CD4-positive, alpha-beta T cell treated with Interferon alpha-2 for 1 hour (primary cell): ENCODE results near the gene FUS.
"Not testable (repeated sequence)": the region's sequence is repeated elsewhere in the genome, so short reads cannot be mapped to it uniquely, and the experiment has no call there.

Experiments
- DNase-seq, 2 donors: peaks; one replicate each; pipeline ENCODE4 v3.0.0-alpha.2; 2020 to 2022

Gene FUS

DNA sequence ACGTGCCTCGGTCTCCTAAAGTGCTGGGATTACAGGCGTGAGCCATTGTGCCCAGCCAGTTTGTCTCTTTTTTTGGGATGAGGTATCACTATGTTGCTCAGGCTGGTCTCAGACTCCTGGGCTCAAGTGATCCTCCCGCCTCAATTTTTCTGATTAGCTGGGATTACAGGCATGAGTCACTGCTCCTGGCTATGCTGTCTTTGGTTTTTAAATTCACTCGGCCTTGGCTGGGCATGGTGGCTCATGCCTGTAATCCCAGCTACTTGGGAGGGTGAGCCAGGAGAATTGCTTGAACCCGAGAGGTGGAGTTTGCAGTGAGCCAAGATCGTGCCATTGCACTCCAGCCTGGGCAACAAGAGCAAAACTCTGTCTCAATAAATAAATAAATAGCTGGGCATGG, 35.5 kb upstream of the FUS start:
- DNase-seq: not testable (repeated sequence)

DNA sequence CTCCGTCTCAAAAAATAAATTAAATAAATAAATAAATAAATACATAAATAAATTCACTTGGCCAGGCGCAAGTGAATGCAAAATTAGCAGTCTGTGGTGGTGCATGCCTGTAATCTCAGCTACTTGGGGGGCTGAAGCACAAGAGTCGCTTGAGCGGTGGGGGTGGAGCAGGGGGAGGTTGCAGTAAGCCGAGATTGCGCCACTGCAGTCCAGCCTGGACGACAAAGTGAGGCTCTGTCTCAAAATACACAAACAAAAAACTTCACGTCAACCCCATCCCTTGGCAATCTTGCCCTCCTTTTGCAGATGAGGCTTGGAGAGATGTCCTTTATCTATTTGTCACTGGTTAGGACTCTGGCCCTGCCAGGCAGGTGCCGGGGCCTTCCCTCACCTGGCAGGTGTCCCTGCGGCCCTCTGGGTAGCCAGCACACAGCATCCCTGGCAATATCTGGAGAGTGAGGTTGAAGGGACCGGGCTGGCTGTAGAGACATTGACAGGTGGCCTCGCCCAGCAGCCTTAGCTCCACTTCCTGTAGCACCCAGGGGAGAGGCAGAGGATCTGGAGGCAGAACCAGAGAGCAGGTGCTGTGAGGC, 34.4 kb upstream of the FUS start:
- DNase-seq: no peak

DNA sequence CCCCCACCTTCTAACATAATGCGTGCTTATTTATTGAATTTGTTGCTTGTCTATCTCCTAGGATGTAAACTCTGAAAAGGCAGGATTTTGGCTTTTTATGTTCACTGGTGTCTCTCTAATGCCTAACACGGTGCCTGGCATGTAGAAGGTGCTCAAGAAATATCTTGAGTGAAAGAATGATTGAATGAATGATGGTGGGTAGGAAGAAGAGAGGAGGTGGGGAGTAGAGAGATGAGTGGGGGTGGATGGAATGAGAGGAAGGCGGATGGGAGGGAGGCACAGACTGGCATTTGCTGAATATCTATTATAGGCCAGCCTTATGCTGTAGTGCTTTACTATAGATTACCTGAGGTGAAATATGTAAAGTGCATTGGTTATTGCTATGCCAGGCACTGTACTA, 32.4 kb upstream of the FUS start:
- no peak for DNase-seq

DNA sequence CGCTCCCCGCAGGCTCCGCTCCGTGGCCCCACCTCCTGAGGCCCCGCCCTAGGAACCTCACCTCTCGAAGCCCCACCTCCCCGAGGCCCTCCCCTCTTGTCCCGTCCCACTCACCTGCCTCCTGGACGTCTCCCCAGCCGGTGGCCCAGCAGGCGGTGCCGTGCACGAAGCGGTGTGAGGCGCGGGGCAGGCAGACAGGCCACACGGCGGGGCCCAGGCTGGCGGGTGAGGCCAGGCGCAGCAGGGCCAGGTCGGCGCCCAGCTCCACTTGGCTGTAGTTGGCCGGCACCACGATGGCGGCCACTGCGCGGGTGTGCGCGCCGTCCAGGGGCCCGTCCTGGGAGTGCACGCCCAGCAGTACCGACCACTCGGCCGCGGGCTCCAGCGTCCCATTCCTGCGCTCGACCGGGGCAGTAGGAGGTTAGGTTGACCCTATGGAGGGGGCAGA, 31.6 kb upstream of the FUS start:
- no peak for DNase-seq

DNA sequence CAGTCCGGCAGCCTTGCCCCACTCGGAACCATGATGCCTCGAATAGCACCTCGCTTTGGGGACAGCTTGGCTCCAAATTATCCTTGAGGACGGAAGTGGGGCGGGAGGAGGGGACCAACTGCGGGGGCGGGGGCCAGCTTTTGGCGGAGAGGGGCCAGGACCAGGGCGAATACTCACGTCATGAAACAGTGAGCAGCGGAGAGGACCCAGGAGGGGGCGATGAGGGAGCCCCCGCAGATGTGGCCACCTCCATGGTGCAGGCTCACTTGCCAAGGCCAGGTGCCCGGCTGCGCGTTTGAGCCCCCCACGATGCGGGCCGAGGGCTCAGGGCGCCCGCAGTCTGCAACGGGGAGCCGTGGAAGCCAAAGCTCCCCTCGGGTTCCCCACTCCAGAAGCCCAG, 31.0 kb upstream of the FUS start:
- no peak for DNase-seq

DNA sequence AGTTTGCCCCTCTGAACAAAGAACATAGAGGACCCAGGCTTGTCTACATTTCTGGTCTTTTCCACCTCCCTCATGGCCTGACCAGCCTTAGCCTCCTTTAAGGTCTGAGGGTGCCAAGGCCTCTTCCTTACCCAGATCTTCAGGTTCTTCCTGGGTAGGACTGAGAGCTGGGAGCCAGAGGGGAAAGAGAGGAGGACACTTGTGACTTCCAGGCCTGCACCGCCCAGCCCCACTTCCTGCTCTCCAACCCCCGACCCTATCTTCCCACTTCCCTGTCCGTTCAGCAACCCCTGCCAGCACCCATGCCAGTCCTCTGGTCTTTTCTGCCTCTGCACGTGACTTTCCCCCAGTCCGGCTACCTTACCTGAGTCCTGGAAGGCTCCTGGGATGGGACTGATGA, 30.6 kb upstream of the FUS start:
- no peak for DNase-seq

DNA sequence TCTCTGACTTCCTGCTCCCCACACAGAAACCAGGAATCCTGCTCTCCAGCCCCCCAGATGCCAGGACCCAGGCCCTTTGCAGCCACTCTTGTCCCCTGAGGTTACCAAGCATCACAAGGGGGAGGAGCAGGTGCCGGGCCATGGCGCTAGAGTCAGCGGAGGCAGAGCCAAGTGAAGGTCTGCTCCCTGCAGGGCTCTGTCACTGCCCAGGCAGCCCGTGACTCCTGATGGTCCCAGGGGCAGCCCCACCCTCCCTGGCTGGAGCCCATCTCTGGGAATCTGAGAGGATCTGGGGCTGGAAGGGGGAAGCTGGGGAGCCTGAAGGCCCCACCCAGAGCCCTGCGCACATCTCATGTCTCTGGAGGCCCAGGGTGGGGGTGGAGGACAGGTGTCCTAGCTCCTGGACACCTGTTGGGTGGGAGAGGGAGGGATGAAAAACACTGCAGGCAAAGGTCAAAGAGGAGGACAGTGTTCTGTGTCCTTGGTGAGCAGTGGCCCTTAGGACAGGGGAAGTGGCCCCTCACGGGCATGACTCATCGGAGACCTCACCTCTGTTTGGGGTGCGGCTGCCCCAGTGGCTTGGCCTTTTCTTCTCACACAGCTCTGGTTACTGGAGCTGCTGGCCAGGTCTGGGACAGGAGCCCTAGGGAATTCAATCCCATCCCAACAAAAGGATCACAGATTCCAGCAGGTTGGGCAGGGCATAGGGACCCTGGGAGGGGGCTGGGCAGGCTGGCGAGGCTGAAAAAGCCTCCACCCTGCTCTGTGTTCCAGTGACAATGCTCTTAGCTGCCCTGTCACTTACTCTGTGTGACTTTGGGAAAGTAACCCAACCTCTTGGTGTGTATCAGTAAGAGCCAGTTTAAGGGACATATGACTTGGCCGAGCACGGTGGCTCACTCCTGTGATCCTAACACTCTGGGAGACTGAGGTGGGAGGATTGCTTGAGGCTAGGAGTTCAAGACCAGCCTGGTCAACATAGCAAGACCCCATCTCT, 29.7 kb upstream of the FUS start, which contains the start of gene PRSS36:
PRSS36 (minus strand) TSS at position 173 of the 997 bp plus-strand sequence; CDS start at position 142, 31 bp downstream.
- DNase-seq: no peak

DNA sequence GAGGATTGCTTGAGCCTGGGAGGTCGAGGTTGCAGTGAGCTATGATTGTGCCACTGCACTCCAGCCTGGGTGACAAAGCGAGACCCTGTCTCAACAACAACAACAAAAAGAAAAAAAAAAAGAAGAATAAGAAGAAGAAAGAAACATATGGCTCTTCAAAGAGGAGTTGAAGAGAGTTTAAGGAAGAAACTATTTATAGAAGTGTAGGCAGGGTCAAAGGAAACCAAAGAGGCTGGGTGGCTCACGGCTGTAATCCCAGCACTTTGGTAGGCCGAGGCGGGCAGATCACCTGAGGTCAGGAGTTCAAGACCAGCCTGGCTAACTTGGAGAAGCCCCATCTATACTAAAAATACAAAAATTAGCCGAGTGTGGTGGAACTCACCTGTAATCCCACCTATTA, 29.0 kb upstream of the FUS start:
- not testable (repeated sequence) for DNase-seq

DNA sequence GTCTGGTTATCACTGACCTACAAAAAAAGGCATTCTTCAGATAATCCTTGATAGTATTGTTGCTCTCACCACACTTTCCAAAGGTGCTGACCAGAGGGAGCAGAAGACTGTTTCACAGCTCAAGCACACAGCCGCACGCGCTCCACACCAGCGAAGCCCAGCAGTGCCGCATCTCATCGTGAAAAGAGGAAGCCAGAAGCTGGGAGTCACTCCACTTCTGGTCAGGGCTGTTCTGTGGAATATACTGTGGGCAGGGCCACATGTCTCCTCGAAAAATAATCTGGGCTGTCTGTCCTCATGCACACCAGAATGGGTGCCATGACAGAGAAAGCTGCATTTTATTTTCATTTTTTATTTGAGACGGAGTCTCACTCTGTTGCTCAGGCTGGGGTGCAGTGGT, 22.8 kb upstream of the FUS start:
- peak in 1 of 2 donors; percentile 39 for DNase-seq

DNA sequence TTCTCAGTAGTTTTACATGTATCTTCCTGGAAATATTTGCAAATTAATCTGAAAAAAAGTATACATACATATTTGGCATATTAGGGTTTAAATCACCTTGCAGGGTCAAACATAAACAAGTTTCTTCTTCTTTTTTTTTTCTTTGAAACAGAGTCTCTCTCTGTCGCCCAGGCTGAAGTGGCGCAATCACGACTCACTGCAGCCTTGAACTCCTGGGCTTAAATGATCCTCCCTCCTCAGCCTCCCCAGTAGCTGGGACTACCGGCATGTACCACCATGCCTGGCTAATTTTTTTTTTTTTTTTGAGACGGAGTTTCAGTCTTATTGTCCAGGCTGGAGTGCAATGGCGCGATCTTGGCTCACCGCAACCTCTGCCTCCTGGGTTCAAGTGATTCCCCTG, 12.6 kb upstream of the FUS start:
- no peak for DNase-seq

DNA sequence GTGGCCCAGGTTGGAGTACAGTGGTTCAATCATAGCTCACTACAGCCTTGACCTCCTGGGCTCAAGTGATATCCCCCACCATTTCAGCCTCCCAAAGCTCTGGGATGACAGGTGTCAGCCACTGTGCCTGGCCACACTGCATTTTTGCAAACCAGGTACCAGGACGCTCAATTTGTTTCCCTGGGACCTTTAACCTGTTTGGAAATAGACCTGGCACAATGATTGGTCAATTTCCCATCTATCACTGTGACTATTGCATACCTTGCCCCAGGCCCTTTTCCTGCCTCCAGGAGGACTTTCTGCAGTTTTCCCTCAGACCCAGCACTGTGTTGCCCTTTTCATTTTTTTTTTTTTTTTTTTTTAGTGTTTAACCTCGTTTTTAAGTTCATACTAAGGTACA, 11.1 kb upstream of the FUS start:
- DNase-seq: no peak

DNA sequence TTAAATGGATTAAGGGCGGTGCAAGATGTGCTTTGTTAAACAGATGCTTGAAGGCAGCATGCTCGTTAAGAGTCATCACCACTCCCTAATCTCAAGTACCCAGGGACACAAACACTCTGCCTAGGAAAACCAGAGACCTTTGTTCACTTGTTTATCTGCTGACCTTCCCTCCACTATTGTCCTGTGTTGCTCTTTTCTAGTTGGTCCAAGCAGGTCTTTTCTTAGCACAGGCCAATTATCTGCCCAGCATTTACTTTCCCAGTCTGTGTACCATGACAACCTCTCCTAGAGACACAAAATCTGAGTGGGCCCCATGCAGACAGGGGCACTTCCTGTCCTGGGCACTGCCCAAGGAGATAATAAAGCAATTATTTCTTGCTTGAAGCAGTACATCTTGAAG, 9.9 kb upstream of the FUS start:
- DNase-seq: not testable (repeated sequence)

DNA sequence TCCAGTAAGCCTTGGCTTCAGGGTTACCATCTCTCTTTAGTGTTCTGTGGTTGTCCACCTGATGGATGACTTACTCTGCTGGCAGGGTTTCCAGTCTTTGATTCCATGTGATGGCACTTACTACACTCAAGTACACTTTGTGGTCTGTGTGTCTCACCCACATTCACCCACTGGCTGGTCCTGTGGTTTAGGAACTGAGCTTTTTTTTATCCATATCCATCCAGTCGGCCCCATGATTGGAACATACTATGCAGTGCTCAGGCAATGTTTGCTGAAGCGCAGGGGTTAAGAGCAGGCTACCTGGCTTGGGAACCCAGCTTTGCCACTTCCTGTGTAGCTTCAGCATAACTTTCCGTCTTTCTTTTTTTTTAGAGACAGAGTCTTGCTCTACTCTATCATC, 2.8 kb upstream of the FUS start:
- DNase-seq: peak; percentile 22 to 65

DNA sequence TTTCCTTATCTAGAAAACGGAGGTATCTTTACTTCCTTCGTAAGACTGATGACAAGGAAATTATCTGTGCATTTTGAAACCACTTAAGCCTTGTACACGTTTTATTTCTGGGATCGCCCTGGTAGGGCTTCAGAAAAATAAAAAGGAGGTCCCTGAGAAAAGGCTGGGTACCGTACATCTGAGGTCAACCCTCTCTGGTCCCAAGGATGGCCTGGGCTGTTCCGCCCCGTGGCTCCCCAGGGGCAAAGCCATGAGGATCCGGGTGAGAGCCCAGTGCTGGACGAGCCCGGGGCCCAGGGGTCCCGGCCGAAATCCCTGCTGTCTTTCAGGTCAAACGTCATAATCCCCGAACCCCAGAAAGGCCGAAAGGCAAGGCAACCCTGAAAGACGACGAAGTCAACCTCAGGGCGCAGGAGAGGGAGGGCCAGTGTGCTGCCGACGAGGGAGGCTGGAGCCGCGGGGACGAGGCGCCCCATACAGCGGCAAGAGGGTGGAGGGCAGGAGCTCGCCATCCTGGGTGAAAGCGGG, 656 bp upstream of the FUS start:
- DNase-seq: no peak

DNA sequence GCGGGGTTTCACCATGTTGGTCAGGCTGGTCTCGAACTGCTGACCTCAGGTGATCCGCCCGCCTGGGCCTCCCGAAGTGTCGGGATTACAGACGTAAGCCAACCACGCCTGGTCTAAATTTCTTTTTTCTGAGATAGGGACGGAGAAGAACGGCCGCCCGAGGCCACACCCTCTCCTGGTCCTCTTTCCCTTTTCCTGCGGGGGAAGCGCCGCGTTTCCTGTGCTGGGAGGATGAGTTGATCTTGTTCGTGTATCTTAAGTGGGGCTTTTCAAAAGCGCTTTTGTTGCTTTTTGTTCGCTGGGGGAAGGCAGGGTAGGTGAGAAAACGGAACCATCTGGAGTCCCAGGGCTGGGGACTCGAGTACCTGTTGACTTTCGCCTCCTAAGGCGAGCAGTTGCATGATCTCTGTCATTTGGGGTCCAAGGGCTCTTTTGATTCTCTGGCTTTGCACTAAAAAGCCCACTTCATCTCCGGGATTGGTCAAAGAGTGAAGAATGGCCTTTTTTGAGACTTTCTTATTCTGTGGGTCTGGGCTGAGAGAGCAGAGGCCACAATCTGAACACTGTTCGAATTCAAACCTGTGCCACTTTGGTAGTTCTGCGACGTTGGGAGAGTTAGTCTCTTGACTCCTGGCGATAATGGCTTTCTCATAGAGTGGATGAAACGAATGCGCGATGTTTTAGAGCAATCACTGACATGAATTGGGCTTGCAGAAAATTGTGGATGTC, 1.3 kb downstream of the FUS start:
- DNase-seq: peak in 1 of 2 donors; percentile 34

DNA sequence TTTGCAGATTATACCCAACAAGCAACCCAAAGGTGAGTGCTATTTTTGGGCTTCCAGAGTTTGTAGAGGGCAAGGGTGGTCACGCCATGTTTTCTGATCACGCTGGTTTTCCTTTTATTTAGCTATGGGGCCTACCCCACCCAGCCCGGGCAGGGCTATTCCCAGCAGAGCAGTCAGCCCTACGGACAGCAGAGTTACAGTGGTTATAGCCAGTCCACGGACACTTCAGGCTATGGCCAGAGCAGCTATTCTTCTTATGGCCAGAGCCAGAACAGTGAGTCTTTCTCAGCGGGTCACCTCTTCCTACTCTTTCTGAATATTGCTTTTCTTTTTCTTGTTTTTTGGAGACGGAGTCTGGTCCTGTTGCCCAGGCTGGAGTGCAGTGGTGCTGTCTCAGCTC, 2.5 kb downstream of the FUS start:
- peak in 1 of 2 donors; percentile 10 for DNase-seq

DNA sequence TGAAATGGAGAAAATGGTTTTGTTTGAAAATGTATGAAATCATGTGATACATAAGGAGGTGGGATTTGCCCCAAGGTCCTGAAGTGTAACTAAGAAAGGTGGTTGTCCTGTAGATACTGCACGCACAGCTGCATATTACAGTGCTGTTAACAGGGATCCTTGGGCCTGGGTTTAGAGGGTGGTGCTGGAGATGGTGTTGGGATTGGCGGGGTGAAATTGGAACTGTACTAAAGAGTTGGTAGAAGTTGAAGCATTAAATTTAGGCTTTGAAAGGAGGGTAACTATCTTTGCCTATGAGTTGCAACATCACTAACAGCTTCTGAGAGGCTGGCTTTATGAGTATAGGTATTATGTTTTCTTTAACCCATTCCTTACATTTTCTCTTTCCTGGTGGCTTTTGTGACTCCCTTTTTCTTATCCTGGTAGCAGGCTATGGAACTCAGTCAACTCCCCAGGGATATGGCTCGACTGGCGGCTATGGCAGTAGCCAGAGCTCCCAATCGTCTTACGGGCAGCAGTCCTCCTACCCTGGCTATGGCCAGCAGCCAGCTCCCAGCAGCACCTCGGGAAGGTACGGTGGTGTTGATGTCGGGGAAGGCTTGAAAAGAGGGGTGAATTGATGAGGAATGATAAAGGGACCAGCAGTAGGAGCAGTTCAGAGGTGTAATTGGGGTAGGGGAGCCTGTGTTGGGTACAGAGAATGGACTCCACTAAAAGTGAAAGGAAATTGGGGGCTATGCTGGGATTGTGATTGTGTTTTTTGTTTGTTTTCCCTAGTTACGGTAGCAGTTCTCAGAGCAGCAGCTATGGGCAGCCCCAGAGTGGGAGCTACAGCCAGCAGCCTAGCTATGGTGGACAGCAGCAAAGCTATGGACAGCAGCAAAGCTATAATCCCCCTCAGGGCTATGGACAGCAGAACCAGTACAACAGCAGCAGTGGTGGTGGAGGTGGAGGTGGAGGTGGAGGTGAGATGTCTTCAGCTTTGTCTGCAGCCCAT, 3.8 kb downstream of the FUS start:
- DNase-seq: no peak

DNA sequence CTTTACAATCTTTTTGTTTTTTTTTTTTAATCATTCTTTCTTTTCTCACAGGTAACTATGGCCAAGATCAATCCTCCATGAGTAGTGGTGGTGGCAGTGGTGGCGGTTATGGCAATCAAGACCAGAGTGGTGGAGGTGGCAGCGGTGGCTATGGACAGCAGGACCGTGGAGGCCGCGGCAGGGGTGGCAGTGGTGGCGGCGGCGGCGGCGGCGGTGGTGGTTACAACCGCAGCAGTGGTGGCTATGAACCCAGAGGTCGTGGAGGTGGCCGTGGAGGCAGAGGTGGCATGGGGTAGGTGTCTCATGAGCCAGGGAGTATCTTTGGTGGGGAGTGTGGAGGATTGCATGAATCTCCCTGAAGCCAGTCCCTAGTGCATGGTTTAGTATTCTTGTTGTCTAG, 4.9 kb downstream of the FUS start:
- DNase-seq: no peak

DNA sequence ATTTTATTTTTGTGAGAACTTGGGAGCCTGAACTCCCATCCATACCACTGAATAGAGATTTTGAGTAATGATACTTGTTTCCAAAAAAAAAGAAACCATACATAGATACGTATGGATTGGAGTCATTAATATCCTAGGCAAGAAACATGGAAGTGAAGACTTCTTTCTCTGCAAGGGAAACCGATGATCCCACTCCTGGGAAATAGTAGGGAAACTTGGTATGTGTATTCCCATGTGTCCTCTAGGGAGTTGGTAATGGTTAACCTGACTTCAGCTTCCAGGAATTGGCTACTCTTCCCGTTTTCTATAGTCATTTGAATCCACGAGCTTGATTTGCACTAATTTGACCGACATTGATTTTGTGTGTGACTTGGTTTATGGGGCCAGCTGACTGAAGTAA, 5.4 kb downstream of the FUS start:
- DNase-seq: no peak

DNA sequence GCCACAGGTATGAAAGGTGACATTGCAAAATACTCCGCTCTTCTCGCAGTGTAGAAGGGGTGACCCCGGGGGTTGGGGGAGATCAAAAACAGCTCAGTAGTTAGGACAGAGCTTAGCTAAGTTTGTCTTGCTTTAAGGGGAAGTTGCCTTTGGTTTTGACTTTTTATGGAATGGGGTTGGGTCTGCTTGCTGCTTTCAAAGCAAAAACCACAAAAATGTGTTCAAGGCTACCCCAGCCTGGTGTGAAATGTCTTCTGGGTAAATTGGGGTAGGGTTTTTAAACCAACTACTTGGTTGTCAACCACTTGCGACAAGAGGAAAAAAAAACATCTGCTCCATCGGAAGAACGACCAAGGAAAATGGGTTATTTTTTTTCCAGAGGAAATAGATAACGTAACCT, 6.2 kb downstream of the FUS start:
- DNase-seq: no peak

DNA sequence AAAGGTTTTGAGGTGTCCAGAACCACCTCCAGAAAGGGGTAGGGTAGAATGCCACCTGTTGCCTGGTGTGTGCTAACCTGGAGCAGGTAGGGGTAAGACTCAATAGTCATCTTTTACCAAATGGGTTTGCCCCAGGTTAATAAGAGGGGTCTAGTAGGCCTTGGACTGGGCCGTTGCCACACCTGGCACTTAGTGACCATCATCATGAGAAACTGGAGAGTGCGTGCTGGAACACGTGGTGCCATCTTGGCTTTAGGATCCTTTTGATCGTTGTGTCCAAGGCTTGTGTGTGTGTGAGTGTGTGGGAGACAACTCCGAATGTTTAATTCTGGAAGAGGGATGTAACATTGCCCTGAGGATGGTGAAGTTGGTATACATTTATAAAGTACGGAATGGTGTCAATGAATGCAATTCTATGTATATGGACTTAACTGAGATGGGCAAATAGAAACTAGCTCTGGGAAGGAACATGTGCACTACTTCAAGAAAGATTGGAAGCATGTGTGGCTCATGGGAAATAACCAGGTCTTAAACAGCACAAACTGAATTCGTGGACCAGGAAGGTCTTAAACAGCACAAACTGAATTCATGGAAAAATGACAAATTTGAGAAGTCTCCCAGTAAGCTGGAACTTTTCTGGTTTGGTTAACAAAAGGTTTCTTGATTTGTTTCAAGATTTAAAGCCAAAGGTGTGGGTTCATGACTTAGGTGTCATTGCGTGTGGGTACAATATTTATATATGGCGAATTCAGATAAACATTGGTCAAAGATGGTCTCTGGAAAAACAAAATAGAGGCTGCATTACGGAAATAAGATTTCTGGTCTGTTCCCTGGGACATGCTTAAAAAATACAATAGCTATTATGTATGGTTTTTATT, 7.2 kb downstream of the FUS start:
- DNase-seq: no peak
